ENCODE results near the gene FBXO31. TPM values are rescaled to one million over a fixed set of nuclear protein-coding genes. Genes with fewer than 3 reads are reported as not detected.

Gene FBXO31
- total RNA-seq, 1 donor from 2014 or later: 28.9 TPM

DNA sequence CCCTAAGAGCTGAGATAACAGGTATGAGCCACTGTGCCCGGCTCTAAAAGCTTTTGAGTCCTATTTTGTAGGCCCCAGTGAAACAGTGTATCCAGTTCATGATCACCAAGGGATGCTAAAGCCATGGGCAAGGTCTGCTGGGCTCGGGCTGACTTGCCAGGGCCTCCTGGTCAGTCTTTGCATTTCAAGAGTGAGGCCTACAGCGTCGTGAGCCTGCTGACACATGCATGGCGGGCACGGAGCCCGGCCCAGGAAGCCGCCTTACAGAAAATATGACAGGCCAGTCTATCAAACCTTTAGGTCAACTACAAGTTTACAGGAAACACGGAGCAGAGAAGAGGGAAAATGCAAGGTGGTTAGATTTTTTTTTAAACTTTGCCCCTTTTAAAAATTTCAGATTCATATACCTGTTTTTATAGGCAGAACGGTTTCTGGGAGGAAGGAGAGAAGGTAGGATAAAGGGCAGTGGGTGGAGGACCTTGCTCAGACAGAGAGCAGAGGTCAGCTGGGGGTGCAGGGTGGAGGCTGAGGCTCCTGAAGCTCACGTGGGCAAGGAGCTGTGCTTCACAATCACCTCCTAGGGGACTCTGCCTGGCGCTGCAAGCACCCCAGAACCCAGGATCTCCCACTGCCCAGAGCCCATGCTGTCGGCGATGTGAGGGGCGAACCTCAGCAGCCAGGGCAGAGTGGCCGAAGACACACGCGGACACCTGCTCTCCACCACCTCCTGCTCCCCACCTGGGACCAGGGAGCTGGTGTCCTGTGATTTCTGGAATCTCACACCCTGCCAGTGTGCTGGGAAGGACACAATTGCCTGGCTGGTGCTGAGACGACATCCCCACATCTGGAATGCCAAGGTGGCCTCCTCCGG, 87.7 kb downstream of the FBXO31 start:
- TF ChIP-seq, protein P1, sequence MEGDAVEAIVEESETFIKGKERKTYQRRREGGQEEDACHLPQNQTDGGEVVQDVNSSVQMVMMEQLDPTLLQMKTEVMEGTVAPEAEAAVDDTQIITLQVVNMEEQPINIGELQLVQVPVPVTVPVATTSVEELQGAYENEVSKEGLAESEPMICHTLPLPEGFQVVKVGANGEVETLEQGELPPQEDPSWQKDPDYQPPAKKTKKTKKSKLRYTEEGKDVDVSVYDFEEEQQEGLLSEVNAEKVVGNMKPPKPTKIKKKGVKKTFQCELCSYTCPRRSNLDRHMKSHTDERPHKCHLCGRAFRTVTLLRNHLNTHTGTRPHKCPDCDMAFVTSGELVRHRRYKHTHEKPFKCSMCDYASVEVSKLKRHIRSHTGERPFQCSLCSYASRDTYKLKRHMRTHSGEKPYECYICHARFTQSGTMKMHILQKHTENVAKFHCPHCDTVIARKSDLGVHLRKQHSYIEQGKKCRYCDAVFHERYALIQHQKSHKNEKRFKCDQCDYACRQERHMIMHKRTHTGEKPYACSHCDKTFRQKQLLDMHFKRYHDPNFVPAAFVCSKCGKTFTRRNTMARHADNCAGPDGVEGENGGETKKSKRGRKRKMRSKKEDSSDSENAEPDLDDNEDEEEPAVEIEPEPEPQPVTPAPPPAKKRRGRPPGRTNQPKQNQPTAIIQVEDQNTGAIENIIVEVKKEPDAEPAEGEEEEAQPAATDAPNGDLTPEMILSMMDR (IDR thresholded peaks at IDR 0.05; ENCODE audit: insufficient read depth, low read length, poor library complexity, severe bottlenecking): no peak
- Histone ChIP-seq H3K27me3 (ENCODE audit: control insufficient read depth, insufficient read depth, low read length) (no peaks in the 10 kb centered on the region), H3K36me3 (ENCODE audit: control insufficient read depth, insufficient read depth, low read length) (no peaks in the 10 kb centered on the region)

DNA sequence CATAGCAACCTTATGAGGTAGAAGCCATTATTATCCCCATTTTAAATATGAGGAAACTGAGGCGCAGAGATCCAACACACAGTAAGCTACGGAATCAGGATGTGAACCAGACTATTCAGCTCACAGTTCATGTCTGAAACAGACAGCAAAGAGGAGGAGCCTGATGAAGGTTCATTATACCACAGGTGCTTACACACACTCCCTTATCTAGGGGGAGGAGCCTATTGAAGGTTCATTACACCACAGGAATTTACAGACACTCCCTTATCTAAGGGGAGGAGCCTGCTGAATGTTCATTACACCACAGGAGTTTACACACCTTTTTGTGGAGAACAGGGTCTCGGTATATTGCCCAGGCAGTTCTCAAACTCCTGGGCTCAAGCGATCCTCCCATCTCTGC, 88.3 kb downstream of the FBXO31 start:
- TF ChIP-seq, protein P1 (IDR thresholded peaks at IDR 0.05; ENCODE audit: insufficient read depth, low read length, poor library complexity, severe bottlenecking): no peak
- H3K27me3 ChIP-seq (ENCODE audit: control insufficient read depth, insufficient read depth, low read length): no peaks in the 10 kb centered on the region
- H3K4me3 ChIP-seq (ENCODE audit: low read depth, low read length): no peak overlapping the region
- DNase-seq (ENCODE audit: low read depth): no peak
- H3K36me3 ChIP-seq (ENCODE audit: control insufficient read depth, insufficient read depth, low read length): no peaks in the 10 kb centered on the region

More for the DNA sequence above, 87.7 kb downstream of the FBXO31 start:
- H3K4me3 ChIP-seq (ENCODE audit: low read depth, low read length): no peak overlapping the region
- no peak for DNase-seq (ENCODE audit: low read depth)

DNA sequence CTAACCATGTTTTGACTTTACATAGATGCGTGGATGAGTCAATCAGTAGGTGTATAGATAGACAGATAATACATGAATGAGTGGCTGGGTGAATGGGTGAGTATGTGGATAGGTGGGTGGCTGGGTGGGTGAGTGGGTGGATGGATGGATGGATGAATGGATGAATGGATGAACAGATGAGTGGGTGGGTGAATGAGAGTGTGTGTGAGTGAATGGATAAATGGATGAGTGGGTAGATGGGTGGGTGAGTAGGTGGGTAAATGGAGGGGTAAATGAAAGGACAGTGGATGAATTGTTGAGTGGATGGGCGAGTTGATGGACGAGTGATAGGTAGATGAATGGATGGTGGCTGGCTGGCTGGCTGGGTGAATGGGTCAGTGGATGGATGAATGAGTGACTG, 89.6 kb downstream of the FBXO31 start:
- Histone ChIP-seq H3K4me3 (ENCODE audit: low read depth, low read length) (no peak overlapping the region), H3K27me3 (ENCODE audit: control insufficient read depth, insufficient read depth, low read length) (no peaks in the 10 kb centered on the region), H3K36me3 (ENCODE audit: control insufficient read depth, insufficient read depth, low read length) (no peaks in the 10 kb centered on the region)
- TF ChIP-seq, protein P1 (IDR thresholded peaks at IDR 0.05; ENCODE audit: insufficient read depth, low read length, poor library complexity, severe bottlenecking): no peak
- no peak for DNase-seq (ENCODE audit: low read depth)

DNA sequence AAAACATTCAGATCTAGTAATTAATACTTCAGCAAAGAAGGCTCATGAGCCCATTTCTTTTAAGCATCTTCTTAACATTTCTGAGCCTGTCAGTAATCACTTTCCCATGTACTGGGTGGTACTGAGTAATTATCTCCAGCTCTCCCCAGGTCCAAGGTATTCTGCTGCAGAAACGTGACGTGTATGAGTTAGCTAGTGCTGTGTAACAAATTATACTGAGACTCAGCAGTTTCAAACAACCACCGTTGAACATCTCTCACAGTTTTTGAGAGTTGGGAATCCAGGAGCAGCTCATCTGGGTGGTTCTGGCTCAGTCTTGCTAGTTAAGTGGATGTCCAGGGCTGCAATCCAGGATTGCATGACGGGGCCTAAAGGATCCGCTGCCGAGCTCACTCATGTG, 91.6 kb downstream of the FBXO31 start:
- H3K27me3 ChIP-seq (ENCODE audit: control insufficient read depth, insufficient read depth, low read length): no peaks in the 10 kb centered on the region
- no peak overlapping the region for H3K4me3 ChIP-seq (ENCODE audit: low read depth, low read length)
- H3K36me3 ChIP-seq (ENCODE audit: control insufficient read depth, insufficient read depth, low read length): no peaks in the 10 kb centered on the region
- no peak for DNase-seq (ENCODE audit: low read depth)
- TF ChIP-seq, protein P1 (IDR thresholded peaks at IDR 0.05; ENCODE audit: insufficient read depth, low read length, poor library complexity, severe bottlenecking): no peak

DNA sequence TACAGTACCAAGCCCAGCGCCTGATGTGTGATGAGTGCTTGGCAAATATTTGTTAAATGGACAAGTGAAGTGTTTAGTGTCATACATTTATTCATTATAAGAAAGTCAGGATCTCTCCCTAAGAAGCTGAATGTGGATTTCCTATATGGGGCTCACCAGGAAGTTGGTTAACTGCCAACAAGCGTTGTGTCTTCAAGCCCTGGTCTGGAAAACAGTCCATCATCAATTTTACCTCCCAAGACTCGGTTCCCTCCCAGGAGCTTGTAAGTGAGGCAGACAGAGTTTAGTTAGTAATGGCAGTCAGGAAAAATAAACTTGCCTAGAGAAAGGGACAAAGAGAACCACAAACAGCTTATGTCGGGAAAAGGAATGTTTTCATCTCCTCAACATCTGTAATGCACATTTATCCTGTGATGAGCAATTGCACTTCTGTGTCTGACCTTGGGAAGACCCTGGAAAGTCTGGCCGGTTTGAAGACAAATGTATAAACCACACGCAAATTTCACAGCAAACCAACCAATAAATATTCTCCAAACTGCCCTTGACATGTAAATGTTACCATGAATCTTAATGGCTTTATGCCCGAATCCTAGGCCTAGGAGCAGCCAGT, 94.7 kb downstream of the FBXO31 start:
- H3K36me3 ChIP-seq (ENCODE audit: control insufficient read depth, insufficient read depth, low read length): no peaks in the 10 kb centered on the region
- no peak for DNase-seq (ENCODE audit: low read depth)
- no peaks in the 10 kb centered on the region for H3K27me3 ChIP-seq (ENCODE audit: control insufficient read depth, insufficient read depth, low read length)
- TF ChIP-seq, protein P1 (IDR thresholded peaks at IDR 0.05; ENCODE audit: insufficient read depth, low read length, poor library complexity, severe bottlenecking): no peak
- no peak overlapping the region for H3K4me3 ChIP-seq (ENCODE audit: low read depth, low read length)
